ENCODE measurements around the gene HDAC4.

- TF ChIP-seq CTCF (IDR thresholded peaks at IDR 0.05) (no peak), POLR2AphosphoS5 (IDR thresholded peaks at IDR 0.05) (no peak)
These were observed 156.2 kb downstream of the HDAC4 start for GRCh38 chr2:239244625-239245024.
